AG08395 (cell line): ENCODE data around the gene RLF.

ENCODE experiments used
- DNase-seq: peaks from one replicate; pipeline ENCODE4 v3.0.0; 2012; ENCODE audit warnings: mixed read lengths, low spot score

Gene RLF

GRCh38 chr1:40161125-40161887, at the start of gene RLF:
TSS of gene RLF (plus strand) at chr1:40161387. CDS start at chr1:40161400, 13 bp downstream.
- peak; percentile 96 for DNase-seq

GRCh38 chr1:40114400-40114799, 46.8 kb upstream of the RLF start:
- DNase-seq, result no peak

GRCh38 chr1:40120128-40120527, 41.1 kb upstream of the RLF start:
- no peak for DNase-seq

- no peak for DNase-seq
These were observed 38.3 kb upstream of the RLF start for GRCh38 chr1:40122855-40123254.

GRCh38 chr1:40130892-40131291, 30.3 kb upstream of the RLF start:
- DNase-seq, result no peak

GRCh38 chr1:40132383-40133311, 28.5 kb upstream of the RLF start:
- peak; percentile 15 for DNase-seq

GRCh38 chr1:40133312-40133665, 27.9 kb upstream of the RLF start:
- DNase-seq, result no peak

GRCh38 chr1:40133839-40134238, 27.3 kb upstream of the RLF start:
- no peak for DNase-seq

GRCh38 chr1:40140211-40140973, 20.8 kb upstream of the RLF start:
- peak; percentile 27 for DNase-seq

- no peak for DNase-seq
These were observed 19.2 kb upstream of the RLF start for GRCh38 chr1:40141878-40142535.

GRCh38 chr1:40143891-40144575, 17.2 kb upstream of the RLF start:
- DNase-seq, result peak; percentile 56

- no peak for DNase-seq
These were observed 9.6 kb upstream of the RLF start for GRCh38 chr1:40151457-40152079.

GRCh38 chr1:40153073-40153770, 8.0 kb upstream of the RLF start:
- DNase-seq, result peak; percentile 28

GRCh38 chr1:40155135-40155534, 6.1 kb upstream of the RLF start:
- DNase-seq, result no peak

GRCh38 chr1:40155910-40156309, 5.3 kb upstream of the RLF start:
- no peak for DNase-seq

- no peak for DNase-seq
These were observed 422 bp upstream of the RLF start for GRCh38 chr1:40160806-40161124.

GRCh38 chr1:40161888-40162397, 756 bp downstream of the RLF start:
- peak; percentile 24 for DNase-seq

- peak; percentile 31 for DNase-seq
These were observed 1.7 kb downstream of the RLF start for GRCh38 chr1:40162753-40163441.

GRCh38 chr1:40167317-40167716, 6.1 kb downstream of the RLF start:
- no peak for DNase-seq
